A549 (cell line): ENCODE results near the gene HIF1A. TPM values are rescaled to one million over a fixed set of nuclear protein-coding genes. Genes with fewer than 3 reads are reported as not detected.

Experiments
- ATAC-seq, 2 experiments: fragments of 200-7000 bp in 1 of 2; fragments of >200 bp in 1 of 2; cut with Nextera tagmentation in 1 of 2; cut with Tn5 transposase in 1 of 2; 3 replicates each; pipeline versions ENCODE4 v1.8.0 to v1.9.1; 2018 to 2020; ENCODE audit warnings: mild to moderate bottlenecking in 1 of 2, moderate library complexity in 1 of 2
- CTCF ChIA-PET: fragments of 300-600 bp; sonication (Branson Sonifier 250); formaldehyde crosslinking; extraction: SDS; loops from one replicate; lab custom pipeline; 2021; ENCODE audit warnings: antibody characterized with exemption, inconsistent platforms; lab: Yijun Ruan, JAX
- POLR2A ChIA-PET: fragments of 350-600 bp; formaldehyde crosslinking; extraction: SDS; loops from one replicate; lab custom pipeline; 2021; ENCODE audit warnings: antibody characterized with exemption, inconsistent platforms; lab: Yijun Ruan, JAX
- DNase-seq, 2 experiments: peaks; one replicate each; pipeline versions ENCODE4 v3.0.0 to v3.0.0-alpha.2; 2011 to 2016; ENCODE audit warnings: low read depth in 1 of 2, low spot score in 1 of 2
- FAIRE-seq: peaks from 2 replicates; lab custom pipeline; 2011; peaks lifted over from hg19 to GRCh38; lab: Jason Lieb, UNC
- H3K27ac ChIP-seq, 2 experiments: fragments of >200 bp; sonication (Bioruptor Twin); formaldehyde crosslinking; 3 replicates each; pipeline ENCODE4 v1.5.1; 2016 to 2017
- H3K4me1 ChIP-seq: fragments of >200 bp; sonication (Bioruptor Twin); formaldehyde crosslinking; 3 replicates; pipeline ENCODE4 v1.6.1; 2016
- H3K4me2 ChIP-seq: fragments of >200 bp; sonication (Bioruptor Twin); formaldehyde crosslinking; 3 replicates; pipeline ENCODE4 v1.6.1; 2016
- H3K4me3 ChIP-seq: fragments of >200 bp; sonication (Bioruptor Twin); formaldehyde crosslinking; 3 replicates; pipeline ENCODE4 v1.5.1; 2016
- H3K9me3 ChIP-seq: fragments of >200 bp; sonication (Bioruptor Twin); formaldehyde crosslinking; 3 replicates; pipeline ENCODE4 v1.6.1; 2016
- BHLHE40 ChIP-seq: IDR thresholded peaks from 2 replicates; pipeline ENCODE4 v1.6.1; 2012; ENCODE audit warnings: low read depth, low read length, inconsistent platforms
- CBX8 ChIP-seq: fragments of 200-600 bp; sonication (generic); IDR thresholded peaks from 2 replicates; pipeline ENCODE4 v1.6.1; 2016
- CEBPB ChIP-seq, 2 experiments: fragments of >200 bp in 1 of 2; sonication (Bioruptor Twin) in 1 of 2; formaldehyde crosslinking in 1 of 2; IDR thresholded peaks; 2 replicates each; pipeline ENCODE4 v1.6.1; 2012 to 2016
- EHF ChIP-seq: fragments of 250-450 bp; sonication (Bioruptor Pico); IDR thresholded peaks from 2 replicates; pipeline ENCODE4 v1.5.0; 2020; ENCODE audit warnings: mild to moderate bottlenecking
- EHMT2 ChIP-seq: fragments of 200-600 bp; sonication (generic); IDR thresholded peaks from 2 replicates; pipeline ENCODE4 v1.6.1; 2016; ENCODE audit warnings: antibody characterized with exemption, low read depth, mild to moderate bottlenecking, moderate library complexity
- FOSB ChIP-seq: fragments of 250-450 bp; sonication (Bioruptor Pico); IDR thresholded peaks from 2 replicates; pipeline ENCODE4 v1.5.0; 2020; ENCODE audit warnings: mild to moderate bottlenecking, moderate library complexity
- FOSL2 ChIP-seq, 2 experiments: fragments of 450-650 bp in 1 of 2; fragments of >200 bp in 1 of 2; sonication (Bioruptor Twin) in 1 of 2; formaldehyde crosslinking; IDR thresholded peaks; 2 replicates each; pipeline versions ENCODE4 v1.5.0 to v1.6.1; 2016 to 2020; ENCODE audit warnings: mild to moderate bottlenecking in 1 of 2, moderate library complexity in 1 of 2
- FOXS1 ChIP-seq: fragments of 250-450 bp; sonication (Bioruptor Pico); IDR thresholded peaks from 2 replicates; pipeline ENCODE4 v1.5.0; 2020; ENCODE audit warnings: mild to moderate bottlenecking, moderate library complexity
- GATA3 ChIP-seq: IDR thresholded peaks from 2 replicates; pipeline ENCODE4 v1.6.1; 2012; ENCODE audit warnings: borderline replicate concordance
- HDAC2 ChIP-seq: fragments of 200-600 bp; sonication (generic); IDR thresholded peaks from 2 replicates; pipeline ENCODE4 v1.6.1; 2016
- HEYL ChIP-seq: fragments of 250-450 bp; sonication (Bioruptor Pico); IDR thresholded peaks from 2 replicates; pipeline ENCODE4 v1.8.0; 2021; ENCODE audit warnings: mild to moderate bottlenecking, moderate library complexity
- HMGXB4 ChIP-seq: fragments of 250-450 bp; sonication (Bioruptor Pico); IDR thresholded peaks from 2 replicates; pipeline ENCODE4 v1.5.0; 2021; ENCODE audit warnings: mild to moderate bottlenecking, moderate library complexity, borderline replicate concordance
- HOXA7 ChIP-seq: fragments of 250-450 bp; sonication (Bioruptor Pico); IDR thresholded peaks from 2 replicates; pipeline ENCODE4 v1.5.0; 2020; ENCODE audit warnings: mild to moderate bottlenecking, moderate library complexity
- HOXB13 ChIP-seq: fragments of 250-450 bp; sonication (Bioruptor Pico); IDR thresholded peaks from 2 replicates; pipeline ENCODE4 v1.5.0; 2020; ENCODE audit warnings: low read depth, mild to moderate bottlenecking, moderate library complexity
- MAFK ChIP-seq: fragments of 450-650 bp; IDR thresholded peaks from 2 replicates; pipeline ENCODE4 v1.6.1; 2014; ENCODE audit not compliant: partially characterized antibody
- MAX ChIP-seq: IDR thresholded peaks from 2 replicates; pipeline ENCODE4 v1.6.1; 2012
- MAZ ChIP-seq: fragments of 150-350 bp; IDR thresholded peaks from 2 replicates; pipeline ENCODE4 v1.6.1; 2014; ENCODE audit warnings: antibody characterized with exemption, low read depth, low read length, borderline replicate concordance
- NPAS2 ChIP-seq: fragments of 250-450 bp; sonication (Bioruptor Pico); IDR thresholded peaks from 2 replicates; pipeline ENCODE4 v1.8.0; 2022; ENCODE audit warnings: mild to moderate bottlenecking, moderate library complexity, borderline replicate concordance
- NR3C1 ChIP-seq: fragments of >200 bp; sonication (Bioruptor Twin); formaldehyde crosslinking; IDR thresholded peaks from 3 replicates; pipeline ENCODE4 v1.6.1; 2017
- POLR2AphosphoS2 ChIP-seq: conservative IDR thresholded peaks from 2 replicates; pipeline ENCODE4 v1.6.1; 2012; ENCODE audit warnings: low read length, improper control_type of control experiment, inconsistent platforms
- RAD21 ChIP-seq, 2 experiments: fragments of >200 bp in 1 of 2; sonication (Bioruptor Twin) in 1 of 2; formaldehyde crosslinking in 1 of 2; IDR thresholded peaks in 1 of 2; conservative IDR thresholded peaks in 1 of 2; 2 replicates in 1 of 2; 3 replicates in 1 of 2; pipeline ENCODE4 v1.6.1; 2012 to 2018; ENCODE audit warnings: inconsistent platforms in 1 of 2
- RARB ChIP-seq: fragments of 250-450 bp; sonication (Bioruptor Pico); IDR thresholded peaks from 2 replicates; pipeline ENCODE4 v1.8.0; 2021; ENCODE audit warnings: mild to moderate bottlenecking, moderate library complexity
- RCOR1 ChIP-seq: fragments of 150-350 bp; IDR thresholded peaks from 2 replicates; pipeline ENCODE4 v1.6.1; 2014; ENCODE audit warnings: antibody characterized with exemption, low read length, low read depth
- RFX5 ChIP-seq: fragments of 450-650 bp; IDR thresholded peaks from 2 replicates; pipeline ENCODE4 v1.7.1; 2014; ENCODE audit warnings: antibody characterized with exemption, mild to moderate bottlenecking, moderate library complexity
- RNF2 ChIP-seq: fragments of 200-600 bp; sonication (generic); IDR thresholded peaks from 2 replicates; pipeline ENCODE4 v1.6.1; 2016; ENCODE audit warnings: low read depth, mild to moderate bottlenecking, antibody characterized with exemption, moderate library complexity, borderline replicate concordance
- SMC3 ChIP-seq: fragments of >200 bp; sonication (Bioruptor Twin); formaldehyde crosslinking; IDR thresholded peaks from 3 replicates; pipeline ENCODE4 v1.6.1; 2018; ENCODE audit warnings: inconsistent platforms
- TFCP2L1 ChIP-seq: fragments of 250-450 bp; sonication (Bioruptor Pico); IDR thresholded peaks from 2 replicates; pipeline ENCODE4 v1.5.0; 2021; ENCODE audit warnings: mild to moderate bottlenecking
- TP53 ChIP-seq: fragments of 250-450 bp; sonication (Bioruptor Pico); IDR thresholded peaks from 2 replicates; pipeline ENCODE4 v1.5.0; 2021; ENCODE audit warnings: mild to moderate bottlenecking, moderate library complexity
- ZC3H11A ChIP-seq: fragments of 450-650 bp; IDR thresholded peaks from 2 replicates; pipeline ENCODE4 v1.6.1; 2014; ENCODE audit warnings: antibody characterized with exemption, mild to moderate bottlenecking
- ZFP36 ChIP-seq: fragments of 450-650 bp; IDR thresholded peaks from 2 replicates; pipeline ENCODE4 v1.6.1; 2014; ENCODE audit warnings: borderline replicate concordance; ENCODE audit not compliant: partially characterized antibody
- ZNF302 ChIP-seq: fragments of 250-450 bp; sonication (Bioruptor Pico); IDR thresholded peaks from 2 replicates; pipeline ENCODE4 v1.9.0; 2021; ENCODE audit warnings: inconsistent platforms, mild to moderate bottlenecking, moderate library complexity
- ZSCAN20 ChIP-seq: fragments of 250-450 bp; sonication (Bioruptor Pico); IDR thresholded peaks from 2 replicates; pipeline ENCODE4 v1.8.0; 2022; ENCODE audit warnings: mild to moderate bottlenecking, moderate library complexity
- WGBS: methylation state at CpG from one replicate; pipeline ENCODE4 v1.1.6; 2017; ENCODE audit errors: missing lambda C conversion rate; 5-methylcytosine and 5-hydroxymethylcytosine counted together
- polyA plus RNA-seq, 4 experiments: library from polyadenylated mRNA; depleted of rRNA in 3 of 4; stranded (reverse); fragments of >200 nt; fragmentation: RNase III in 1 of 4; extraction: RNeasy Plus Mini Kit Qiagen cat#74134 plus additional on column Dnase treatment in 1 of 4; gene quantifications; 2 replicates in 3 of 4; 3 replicates in 1 of 4; pipeline ENCODE4 v1.2.3, GENCODE V29; 2011 to 2017

HIF1A gene
- polyA plus RNA-seq, 2 of the 4 experiments (the other 2 are of a cell fraction): 284 to 391 TPM

GRCh38 chr14:61710853-61711817, 15.8 kb downstream of the HIF1A start:
- ChIA-PET CTCF (interaction anchor here (0.6 to 0.9 kb wide), 2 partner anchors 23 to 147 kb away, joined by 3 to 4 read pairs; no protein-coding TSS in a partner anchor), POLR2A (no interaction called here)
- FAIRE-seq: no peak
- WGBS: 63% methylated on average over 12 of the region's 12 CpGs
- no peak overlapping the region for H3K4me3 ChIP-seq
- peak overlapping the region; percentile 59 for H3K4me2 ChIP-seq
- ATAC-seq: peak in 1 of 2 experiments; percentile 13; a peak in 3 of 6 replicates
- DNase-seq: no peak
- peak overlapping the region in 1 of 2 experiments; percentile 5; a peak in 1 of 6 replicates for H3K27ac ChIP-seq
- no peak for TF ChIP-seq POLR2AphosphoS2
- TF ChIP-seq HOXA7 (CRISPR knock-in tag): 0 out of 2 replicates have a peak, but pooled peaks have one; percentile 47
- no peak for TF ChIP-seq HDAC2
- no peak for TF ChIP-seq ZNF302 (CRISPR knock-in tag)
- TF ChIP-seq, all 56 proteins: peak for 1
- H3K9me3 ChIP-seq: no peaks in the 10 kb centered on the region
- H3K4me1 ChIP-seq: peaks cover 79% of the 10 kb centered on the region

- no peak for DNase-seq
- Histone ChIP-seq H3K9me3 (no peaks in the 10 kb centered on the region), H3K4me1 (peaks cover 80% of the 10 kb centered on the region), H3K4me2 (peak overlapping the region; percentile 59), H3K4me3 (no peak overlapping the region), H3K27ac (0 out of 6 replicates have a peak overlapping the region, but pooled peaks of 1 of the 2 experiments have one; percentile 33)
- no peak for FAIRE-seq
- ATAC-seq: no peak; a peak in 2 of 6 replicates
- CTCF ChIA-PET: no interaction called here
- WGBS: 90% methylated on average over 1 of the region's 1 CpG
- TF ChIP-seq EHF (CRISPR knock-in tag) (no peak), FOXS1 (CRISPR knock-in tag) (no peak), RARB (CRISPR knock-in tag) (no peak), HOXB13 (CRISPR knock-in tag) (no peak), RNF2 (no peak), TFCP2L1 (CRISPR knock-in tag) (no peak), RCOR1 (no peak), CEBPB (IDR thresholded peaks at IDR 0.05) (no peak), ZNF302 (CRISPR knock-in tag) (no peak), SMC3 (no peak), FOSL2 (IDR thresholded peaks at IDR 0.05) (no peak), FOSL2 (CRISPR knock-in tag; IDR thresholded peaks at IDR 0.05) (no peak), POLR2AphosphoS2 (no peak), RFX5 (no peak)
- POLR2A ChIA-PET: no interaction called here
These were observed 16.8 kb downstream of the HIF1A start for GRCh38 chr14:61712137-61712536.

GRCh38 chr14:61713724-61714437, 18.6 kb downstream of the HIF1A start:
- FAIRE-seq: peak; percentile 32
- no peak for TF ChIP-seq FOSB (CRISPR knock-in tag)
- TF ChIP-seq ZSCAN20 (CRISPR knock-in tag): no peak
- TF ChIP-seq MAFK: no peak
- TF ChIP-seq ZFP36: no peak
- no peak for TF ChIP-seq RNF2
- no peak for TF ChIP-seq NR3C1
- no peak for TF ChIP-seq TP53 (CRISPR knock-in tag)
- TF ChIP-seq HMGXB4 (CRISPR knock-in tag): no peak
- no peak for TF ChIP-seq BHLHE40
- TF ChIP-seq EHMT2: no peak
- TF ChIP-seq RAD21 (conservative IDR thresholded peaks at IDR 0.05 in 1 of 2, IDR thresholded peaks at IDR 0.05 in 1 of 2): no peak
- no peak for TF ChIP-seq GATA3
- no peak for TF ChIP-seq MAZ
- no peak for TF ChIP-seq MAX
- TF ChIP-seq NPAS2 (CRISPR knock-in tag): no peak
- TF ChIP-seq HDAC2: no peak
- TF ChIP-seq HEYL (CRISPR knock-in tag): no peak
- TF ChIP-seq CBX8: no peak
- no peak for TF ChIP-seq ZC3H11A

More at GRCh38 chr14:61713724-61714437, 18.6 kb downstream of the HIF1A start:
- POLR2A ChIA-PET: interaction anchor here (1.2 to 1.4 kb wide), 2 partner anchors 19 to 154 kb away, joined by 3 to 4 read pairs; partner anchors contain the start of gene HIF1A
- DNase-seq: no peak
- peak; percentile 9 to 23; a peak in 2 of 6 replicates for ATAC-seq
- 48% methylated on average over 4 of the region's 4 CpGs for WGBS
- Histone ChIP-seq H3K4me1 (peaks cover 97% of the 10 kb centered on the region), H3K27ac (peak overlapping the region in 1 of 2 experiments; percentile 27; a peak in 3 of 6 replicates), H3K4me2 (peak overlapping the region; percentile 59), H3K4me3 (no peak overlapping the region), H3K9me3 (no peaks in the 10 kb centered on the region)
- CTCF ChIA-PET: interaction anchor here (0.8 to 2.5 kb wide), 4 partner anchors 17 to 243 kb away, joined by 3 to 8 read pairs (median 4); no protein-coding TSS in a partner anchor
